Hepatocyte (in vitro differentiated cells): ENCODE measurements around the gene TMOD2.

Source experiments
- EZH2 ChIP-seq: fragments of 200-600 bp; sonication (generic); IDR thresholded peaks from 2 replicates; pipeline ENCODE4 v1.6.1; 2016; ENCODE audit warnings: antibody characterized with exemption, mild to moderate bottlenecking, borderline replicate concordance
- EZH2phosphoT487 ChIP-seq: fragments of 200-600 bp; sonication (generic); IDR thresholded peaks from one replicate; pipeline ENCODE4 v1.6.1; 2018; ENCODE audit warnings: antibody characterized with exemption, mild to moderate bottlenecking, low read depth, moderate library complexity; ENCODE audit not compliant: unreplicated experiment, severe bottlenecking
- TF ChIP-seq, protein P1 (sequence below): fragments of 200-600 bp; sonication (generic); IDR thresholded peaks from 2 replicates; pipeline ENCODE4 v1.5.1; 2016; ENCODE audit warnings: antibody characterized with exemption, mild to moderate bottlenecking; ENCODE audit not compliant: poor library complexity

DNA sequence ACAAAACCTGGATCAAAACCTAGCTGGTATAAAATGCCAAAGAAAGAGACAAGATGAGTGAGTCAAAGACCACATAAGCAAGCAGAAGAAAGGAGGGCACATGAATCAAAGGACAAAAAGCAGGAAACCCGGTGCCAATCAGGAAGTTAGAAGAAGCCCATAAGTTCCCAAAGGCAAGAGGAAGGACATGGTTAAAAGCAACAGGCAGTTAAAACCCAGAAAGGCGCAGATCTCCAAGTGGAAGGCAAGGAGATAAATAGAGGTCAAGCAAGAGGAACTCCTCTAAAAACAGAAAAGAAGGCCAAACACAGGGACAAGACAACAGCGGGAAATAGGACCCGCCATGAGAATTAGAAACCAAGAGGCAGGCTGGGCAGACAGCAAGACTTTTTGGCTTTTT lies 4.4 kb downstream of the TMOD2 start:
- TF ChIP-seq EZH2 = no peak
- TF ChIP-seq, protein P1, sequence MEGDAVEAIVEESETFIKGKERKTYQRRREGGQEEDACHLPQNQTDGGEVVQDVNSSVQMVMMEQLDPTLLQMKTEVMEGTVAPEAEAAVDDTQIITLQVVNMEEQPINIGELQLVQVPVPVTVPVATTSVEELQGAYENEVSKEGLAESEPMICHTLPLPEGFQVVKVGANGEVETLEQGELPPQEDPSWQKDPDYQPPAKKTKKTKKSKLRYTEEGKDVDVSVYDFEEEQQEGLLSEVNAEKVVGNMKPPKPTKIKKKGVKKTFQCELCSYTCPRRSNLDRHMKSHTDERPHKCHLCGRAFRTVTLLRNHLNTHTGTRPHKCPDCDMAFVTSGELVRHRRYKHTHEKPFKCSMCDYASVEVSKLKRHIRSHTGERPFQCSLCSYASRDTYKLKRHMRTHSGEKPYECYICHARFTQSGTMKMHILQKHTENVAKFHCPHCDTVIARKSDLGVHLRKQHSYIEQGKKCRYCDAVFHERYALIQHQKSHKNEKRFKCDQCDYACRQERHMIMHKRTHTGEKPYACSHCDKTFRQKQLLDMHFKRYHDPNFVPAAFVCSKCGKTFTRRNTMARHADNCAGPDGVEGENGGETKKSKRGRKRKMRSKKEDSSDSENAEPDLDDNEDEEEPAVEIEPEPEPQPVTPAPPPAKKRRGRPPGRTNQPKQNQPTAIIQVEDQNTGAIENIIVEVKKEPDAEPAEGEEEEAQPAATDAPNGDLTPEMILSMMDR = no peak
- TF ChIP-seq EZH2phosphoT487 = no peak
